Smooth muscle cell (in vitro differentiated cells): ENCODE results near the gene THADA. TPM values are rescaled to one million over a fixed set of nuclear protein-coding genes. Genes with fewer than 3 reads are reported as not detected.

Source experiments
- DNase-seq: peaks from one replicate; lab custom pipeline; 2025; ENCODE audit not compliant: unreplicated experiment; lab: John Stamatoyannopoulos, UW
- H2AFZ ChIP-seq: fragments of 200-600 bp; sonication (generic); 2 replicates; pipeline ENCODE4 v1.6.0; 2016; ENCODE audit warnings: antibody characterized with exemption, low read depth, mild to moderate bottlenecking
- H3F3A ChIP-seq: fragments of 200-600 bp; sonication (generic); 2 replicates; pipeline ENCODE4 v1.6.0; 2017; ENCODE audit warnings: antibody characterized with exemption, low read depth
- H3K27ac ChIP-seq: fragments of 200-600 bp; sonication (generic); 2 replicates; pipeline ENCODE4 v1.5.1; 2016; ENCODE audit warnings: low read depth, mild to moderate bottlenecking
- H3K27me3 ChIP-seq: fragments of 200-600 bp; sonication (generic); 2 replicates; pipeline ENCODE4 v1.6.1; 2016; ENCODE audit warnings: low read depth, mild to moderate bottlenecking
- H3K36me3 ChIP-seq: fragments of 200-600 bp; sonication (generic); 2 replicates; pipeline ENCODE4 v1.5.1; 2016; ENCODE audit warnings: low read depth
- H3K4me1 ChIP-seq: fragments of 200-600 bp; sonication (generic); 2 replicates; pipeline ENCODE4 v1.5.1; 2016; ENCODE audit warnings: low read depth
- H3K4me2 ChIP-seq: fragments of 200-600 bp; sonication (generic); 2 replicates; pipeline ENCODE4 v1.6.0; 2016; ENCODE audit warnings: mild to moderate bottlenecking
- H3K4me3 ChIP-seq: fragments of 200-600 bp; sonication (generic); 2 replicates; pipeline ENCODE4 v1.5.1; 2016; ENCODE audit warnings: mild to moderate bottlenecking
- H3K79me2 ChIP-seq: fragments of 200-600 bp; sonication (generic); 2 replicates; pipeline ENCODE4 v1.6.0; 2016; ENCODE audit warnings: low read depth, mild to moderate bottlenecking
- H3K9ac ChIP-seq: fragments of 200-600 bp; sonication (generic); 2 replicates; pipeline ENCODE4 v1.6.0; 2016; ENCODE audit warnings: low read depth
- H3K9me3 ChIP-seq: fragments of 200-600 bp; sonication (generic); replicated peaks from 2 replicates; pipeline ENCODE4 v1.5.1; 2016; ENCODE audit warnings: low read depth
- H4K20me1 ChIP-seq: fragments of 200-600 bp; sonication (generic); 2 replicates; pipeline ENCODE4 v1.6.0; 2016; ENCODE audit warnings: low read depth
- WGBS: methylation state at CpG from one replicate; pipeline ENCODE4 v1.1.7; 2016; ENCODE audit warnings: low lambda C conversion rate; 5-methylcytosine and 5-hydroxymethylcytosine counted together
- polyA plus RNA-seq: library from polyadenylated mRNA; unstranded; fragments of >200 nt; fragmentation: Nextera tagmentation; extraction: Ambion mirVana; gene quantifications from 2 replicates; pipeline ENCODE4 v1.2.1, GENCODE V29; 2016
- total RNA-seq: library from RNA; depleted of rRNA; stranded (reverse); fragments of >200 nt; gene quantifications from 2 replicates; pipeline ENCODE4 v1.2.3, GENCODE V29; 2014
- TF ChIP-seq, protein P1 (sequence below): fragments of 200-600 bp; sonication (generic); IDR thresholded peaks from 2 replicates; pipeline ENCODE4 v1.5.1; 2017; ENCODE audit warnings: borderline replicate concordance, mild to moderate bottlenecking, antibody characterized with exemption; ENCODE audit not compliant: insufficient read depth, poor library complexity, severe bottlenecking

THADA gene
- total and polyA plus RNA-seq, 2 experiments from 2014 or later, result 11.3 to 20.9 TPM

DNA sequence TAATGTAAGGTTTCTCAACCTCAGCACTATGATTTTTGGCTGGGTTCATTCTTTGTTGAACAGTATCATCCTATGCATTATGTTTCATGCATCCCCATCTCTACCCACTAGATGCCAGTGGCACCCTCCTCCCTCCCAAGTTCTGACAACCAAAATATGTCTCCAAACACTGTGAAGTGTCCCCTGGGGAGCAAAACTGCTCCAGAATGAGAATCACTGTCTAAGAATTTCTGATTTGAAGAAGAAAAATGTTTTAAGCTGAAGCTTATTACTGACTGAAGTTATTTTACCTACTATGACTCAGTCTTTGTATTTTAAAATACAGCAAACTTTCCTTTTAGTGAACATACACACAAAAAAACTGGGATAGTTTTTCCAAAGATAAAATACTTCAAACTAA, 3.4 kb downstream of the THADA start:
- Histone ChIP-seq H3K9ac (no peak overlapping the region), H3K9me3 (no peaks in the 10 kb centered on the region), H3K27ac (peak overlapping the region; percentile 28), H3K79me2 (peaks cover 13% of the 10 kb centered on the region), H3K36me3 (peaks cover 5% of the 10 kb centered on the region), H3F3A (no peaks in the 10 kb centered on the region), H2AFZ (no peak overlapping the region), H3K4me2 (no peak overlapping the region), H3K27me3 (no peaks in the 10 kb centered on the region), H3K4me1 (peaks cover 7% of the 10 kb centered on the region), H4K20me1 (no peaks in the 10 kb centered on the region), H3K4me3 (no peak overlapping the region)
- DNase-seq, result no peak
- TF ChIP-seq, protein P1, sequence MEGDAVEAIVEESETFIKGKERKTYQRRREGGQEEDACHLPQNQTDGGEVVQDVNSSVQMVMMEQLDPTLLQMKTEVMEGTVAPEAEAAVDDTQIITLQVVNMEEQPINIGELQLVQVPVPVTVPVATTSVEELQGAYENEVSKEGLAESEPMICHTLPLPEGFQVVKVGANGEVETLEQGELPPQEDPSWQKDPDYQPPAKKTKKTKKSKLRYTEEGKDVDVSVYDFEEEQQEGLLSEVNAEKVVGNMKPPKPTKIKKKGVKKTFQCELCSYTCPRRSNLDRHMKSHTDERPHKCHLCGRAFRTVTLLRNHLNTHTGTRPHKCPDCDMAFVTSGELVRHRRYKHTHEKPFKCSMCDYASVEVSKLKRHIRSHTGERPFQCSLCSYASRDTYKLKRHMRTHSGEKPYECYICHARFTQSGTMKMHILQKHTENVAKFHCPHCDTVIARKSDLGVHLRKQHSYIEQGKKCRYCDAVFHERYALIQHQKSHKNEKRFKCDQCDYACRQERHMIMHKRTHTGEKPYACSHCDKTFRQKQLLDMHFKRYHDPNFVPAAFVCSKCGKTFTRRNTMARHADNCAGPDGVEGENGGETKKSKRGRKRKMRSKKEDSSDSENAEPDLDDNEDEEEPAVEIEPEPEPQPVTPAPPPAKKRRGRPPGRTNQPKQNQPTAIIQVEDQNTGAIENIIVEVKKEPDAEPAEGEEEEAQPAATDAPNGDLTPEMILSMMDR, result no peak

DNA sequence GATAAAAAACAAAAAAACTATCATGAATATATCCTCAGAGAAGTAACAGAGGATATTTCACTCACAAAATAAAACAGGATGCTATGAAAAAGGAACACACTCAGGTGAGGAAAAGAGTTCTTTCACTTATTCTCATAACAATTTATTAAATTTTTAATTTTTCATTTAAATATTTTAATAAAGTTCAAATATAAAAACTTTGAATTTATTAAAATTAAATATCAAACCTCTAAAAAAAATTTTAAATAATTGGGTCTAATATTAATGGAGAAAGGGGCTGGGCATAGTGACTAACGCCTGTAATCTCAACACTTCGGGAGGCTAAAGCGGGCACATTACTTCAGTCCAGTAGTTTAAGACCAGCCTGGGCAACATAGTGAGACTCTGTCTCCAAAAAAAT, 10.1 kb downstream of the THADA start:
- Histone ChIP-seq H2AFZ (no peak overlapping the region), H3K9ac (no peak overlapping the region), H3K4me1 (no peaks in the 10 kb centered on the region), H3K36me3 (peaks cover 12% of the 10 kb centered on the region), H3K9me3 (no peaks in the 10 kb centered on the region), H3K27ac (no peak overlapping the region), H3K4me3 (no peak overlapping the region), H3K27me3 (no peaks in the 10 kb centered on the region), H3K4me2 (no peak overlapping the region), H3F3A (no peaks in the 10 kb centered on the region), H4K20me1 (no peaks in the 10 kb centered on the region), H3K79me2 (no peaks in the 10 kb centered on the region)
- TF ChIP-seq, protein P1, result no peak
- 98% methylated on average over 3 of the region's 3 CpGs for WGBS
- DNase-seq, result no peak

DNA sequence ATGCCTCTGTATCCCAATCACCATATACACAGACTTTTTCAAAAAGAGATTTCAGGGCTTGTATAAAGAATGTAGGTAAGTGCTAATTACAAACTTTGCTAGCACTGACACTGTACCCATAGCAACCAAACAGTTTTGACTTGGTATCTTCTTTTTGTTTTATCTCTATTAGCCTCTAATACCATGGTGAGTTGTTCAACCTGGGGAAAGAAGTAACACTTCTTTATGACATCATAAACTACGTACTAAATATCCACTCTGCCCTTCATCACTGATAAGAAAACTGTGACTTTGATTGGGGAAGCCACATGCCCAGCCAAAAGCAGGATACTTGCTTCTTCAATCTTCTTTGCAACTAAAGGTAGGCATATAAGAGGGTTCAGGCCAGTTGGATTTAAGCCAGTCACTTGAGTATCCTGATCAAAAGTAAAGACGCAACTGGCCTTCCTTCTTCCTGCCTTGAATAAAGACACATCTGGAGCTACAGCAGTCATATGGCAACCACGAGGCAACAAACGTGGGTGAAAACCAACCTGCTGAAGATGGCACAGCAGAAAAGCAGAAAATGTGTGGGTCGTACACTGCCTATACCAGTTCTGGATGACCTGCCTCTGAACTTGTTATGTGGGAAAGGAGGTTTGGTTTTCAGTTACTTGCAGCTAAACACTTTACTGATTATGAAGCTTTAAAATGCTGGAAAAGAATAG, 16.4 kb downstream of the THADA start:
- Histone ChIP-seq H3F3A (peaks cover 2% of the 10 kb centered on the region), H3K9me3 (no peaks in the 10 kb centered on the region), H3K4me1 (no peaks in the 10 kb centered on the region), H3K4me2 (no peak overlapping the region), H3K27me3 (no peaks in the 10 kb centered on the region), H3K4me3 (no peak overlapping the region), H3K36me3 (peaks cover 13% of the 10 kb centered on the region), H3K79me2 (no peaks in the 10 kb centered on the region), H2AFZ (no peak overlapping the region), H3K9ac (no peak overlapping the region), H3K27ac (no peak overlapping the region), H4K20me1 (no peaks in the 10 kb centered on the region)
- no peak for DNase-seq
- TF ChIP-seq, protein P1, result no peak
- 88% methylated on average over 5 of the region's 5 CpGs for WGBS
